ENCODE results near the gene PDE4D. TPM values are rescaled to one million over a fixed set of nuclear protein-coding genes. Genes with fewer than 3 reads are reported as not detected.

Gene PDE4D
- total RNA-seq, 4 donors from 2014 or later, result 15.9 to 66.3 (median 48.7) TPM

DNA sequence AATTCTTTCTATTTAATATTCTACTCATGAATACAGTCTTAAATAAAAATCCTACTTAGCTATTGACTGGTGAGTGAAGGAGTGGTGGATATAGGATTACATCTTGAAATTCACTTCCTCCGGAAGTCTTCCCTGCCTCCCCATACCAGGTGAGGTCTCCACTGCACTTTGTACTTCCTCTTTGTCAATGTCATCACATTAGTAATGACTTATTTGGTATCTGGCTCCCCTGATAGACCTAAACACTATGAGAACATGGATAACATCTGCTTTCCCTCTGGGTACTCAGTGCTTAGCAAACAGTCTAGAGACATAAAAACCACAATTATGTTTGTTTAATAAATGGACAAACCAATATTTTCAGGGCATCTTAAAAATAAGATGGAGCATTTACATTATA lies 532.1 kb downstream of the PDE4D start:
- H3K4me1 ChIP-seq, result peaks cover 0 to 10% (median 0%) of the 10 kb centered on the region in 4 donors
- TF ChIP-seq POLR2A (IDR thresholded peaks at IDR 0.05), result no peak
- TF ChIP-seq, protein P1, sequence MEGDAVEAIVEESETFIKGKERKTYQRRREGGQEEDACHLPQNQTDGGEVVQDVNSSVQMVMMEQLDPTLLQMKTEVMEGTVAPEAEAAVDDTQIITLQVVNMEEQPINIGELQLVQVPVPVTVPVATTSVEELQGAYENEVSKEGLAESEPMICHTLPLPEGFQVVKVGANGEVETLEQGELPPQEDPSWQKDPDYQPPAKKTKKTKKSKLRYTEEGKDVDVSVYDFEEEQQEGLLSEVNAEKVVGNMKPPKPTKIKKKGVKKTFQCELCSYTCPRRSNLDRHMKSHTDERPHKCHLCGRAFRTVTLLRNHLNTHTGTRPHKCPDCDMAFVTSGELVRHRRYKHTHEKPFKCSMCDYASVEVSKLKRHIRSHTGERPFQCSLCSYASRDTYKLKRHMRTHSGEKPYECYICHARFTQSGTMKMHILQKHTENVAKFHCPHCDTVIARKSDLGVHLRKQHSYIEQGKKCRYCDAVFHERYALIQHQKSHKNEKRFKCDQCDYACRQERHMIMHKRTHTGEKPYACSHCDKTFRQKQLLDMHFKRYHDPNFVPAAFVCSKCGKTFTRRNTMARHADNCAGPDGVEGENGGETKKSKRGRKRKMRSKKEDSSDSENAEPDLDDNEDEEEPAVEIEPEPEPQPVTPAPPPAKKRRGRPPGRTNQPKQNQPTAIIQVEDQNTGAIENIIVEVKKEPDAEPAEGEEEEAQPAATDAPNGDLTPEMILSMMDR (IDR thresholded peaks at IDR 0.05), result no peak
- no peak for TF ChIP-seq EP300 (IDR thresholded peaks at IDR 0.05)
- 91 to 93% methylated on average over 1 of the region's 1 CpG for WGBS, 2 donors
- H3K27ac ChIP-seq, result no peak overlapping the region
- H3K36me3 ChIP-seq, result no peaks in the 10 kb centered on the region
- no peaks in the 10 kb centered on the region for H3K27me3 ChIP-seq
- no peak overlapping the region for H3K4me3 ChIP-seq
- no peaks in the 10 kb centered on the region for H3K9me3 ChIP-seq
- DNase-seq (ENCODE audit: low spot score in 2 of 2), result no peak

DNA sequence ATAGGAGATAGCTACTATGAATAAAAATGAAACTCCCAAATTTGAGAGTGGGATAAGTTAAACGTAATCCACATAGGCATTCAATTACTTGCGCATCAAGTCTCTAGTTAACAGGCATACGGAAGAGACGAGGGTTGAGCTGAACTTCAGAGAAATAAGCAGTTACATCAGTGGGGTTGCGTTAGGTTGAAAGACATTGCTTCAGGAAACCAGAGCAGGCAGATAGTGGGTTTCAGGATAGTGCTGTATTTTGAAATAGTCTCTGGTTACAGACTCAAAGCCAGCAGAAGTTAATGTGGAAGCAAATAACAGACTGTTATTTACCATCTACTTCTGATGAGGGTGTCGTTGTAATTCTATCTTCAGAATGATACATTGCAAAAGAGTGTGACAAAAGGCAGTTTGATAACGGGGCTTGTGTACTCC lies 533.4 kb downstream of the PDE4D start:
- WGBS, 2 donors, result 86 to 91% methylated on average over 7 of the region's 7 CpGs
- TF ChIP-seq POLR2A (IDR thresholded peaks at IDR 0.05), result no peak
- TF ChIP-seq, protein P1 (IDR thresholded peaks at IDR 0.05), result no peak
- TF ChIP-seq EP300 (IDR thresholded peaks at IDR 0.05), result no peak
- no peaks in the 10 kb centered on the region for H3K36me3 ChIP-seq
- H3K27ac ChIP-seq, result no peak overlapping the region
- H3K4me3 ChIP-seq, result no peak overlapping the region
- no peaks in the 10 kb centered on the region for H3K27me3 ChIP-seq
- H3K9me3 ChIP-seq, result no peaks in the 10 kb centered on the region
- peaks cover 0 to 10% (median 0%) of the 10 kb centered on the region in 4 donors for H3K4me1 ChIP-seq
- no peak for DNase-seq (ENCODE audit: low spot score in 2 of 2)

DNA sequence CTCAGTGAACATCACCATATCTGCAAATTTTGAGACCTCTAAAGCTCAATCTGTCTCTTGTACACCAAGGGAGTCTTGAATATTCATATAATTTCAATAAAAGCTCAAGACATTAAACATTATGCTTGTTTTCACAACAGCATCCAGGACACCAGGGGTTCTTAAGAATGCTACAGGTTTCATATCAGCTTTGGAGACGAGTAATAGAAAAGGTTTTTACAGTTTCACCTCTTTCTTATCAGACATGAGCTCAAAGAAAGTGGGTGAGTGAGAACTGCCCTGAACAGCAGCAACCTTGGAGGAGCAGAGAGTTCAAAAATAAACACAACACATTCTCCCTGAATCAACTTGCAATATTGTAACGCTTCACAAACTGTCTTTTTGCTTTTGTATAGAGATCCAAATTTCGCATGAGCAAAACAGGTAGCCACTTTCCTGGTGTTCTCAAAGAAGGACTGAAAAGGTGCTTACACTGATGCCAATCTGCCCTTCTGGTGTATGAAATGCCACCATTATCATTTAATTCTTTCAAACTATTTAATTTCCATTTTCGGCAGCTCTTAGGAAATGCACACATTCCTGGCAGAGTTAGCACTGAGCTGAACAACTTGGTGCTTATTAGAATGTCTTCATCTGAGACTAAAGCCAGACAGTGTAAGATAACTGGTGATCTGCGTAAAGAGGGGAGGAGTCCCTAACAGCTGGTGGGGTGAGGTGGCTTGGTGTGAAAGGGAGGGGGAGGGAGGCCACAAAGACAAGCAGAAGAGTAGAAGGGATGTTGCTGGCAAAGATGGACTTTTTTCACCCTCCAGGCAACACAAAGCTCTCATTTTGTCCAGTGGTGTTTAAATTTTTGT lies 535.3 kb downstream of the PDE4D start:
- no peaks in the 10 kb centered on the region for H3K36me3 ChIP-seq
- H3K27me3 ChIP-seq, result no peaks in the 10 kb centered on the region
- H3K4me3 ChIP-seq, result no peak overlapping the region
- 60 to 72% methylated on average over 5 of the region's 5 CpGs for WGBS, 2 donors
- H3K4me1 ChIP-seq, result peaks cover 0 to 10% (median 0%) of the 10 kb centered on the region in 4 donors
- DNase-seq (ENCODE audit: low spot score in 2 of 2), result no peak
- TF ChIP-seq POLR2A (IDR thresholded peaks at IDR 0.05), result no peak
- TF ChIP-seq, protein P1 (IDR thresholded peaks at IDR 0.05), result no peak
- TF ChIP-seq EP300 (IDR thresholded peaks at IDR 0.05), result no peak
- no peak overlapping the region for H3K27ac ChIP-seq
- H3K9me3 ChIP-seq, result no peaks in the 10 kb centered on the region

DNA sequence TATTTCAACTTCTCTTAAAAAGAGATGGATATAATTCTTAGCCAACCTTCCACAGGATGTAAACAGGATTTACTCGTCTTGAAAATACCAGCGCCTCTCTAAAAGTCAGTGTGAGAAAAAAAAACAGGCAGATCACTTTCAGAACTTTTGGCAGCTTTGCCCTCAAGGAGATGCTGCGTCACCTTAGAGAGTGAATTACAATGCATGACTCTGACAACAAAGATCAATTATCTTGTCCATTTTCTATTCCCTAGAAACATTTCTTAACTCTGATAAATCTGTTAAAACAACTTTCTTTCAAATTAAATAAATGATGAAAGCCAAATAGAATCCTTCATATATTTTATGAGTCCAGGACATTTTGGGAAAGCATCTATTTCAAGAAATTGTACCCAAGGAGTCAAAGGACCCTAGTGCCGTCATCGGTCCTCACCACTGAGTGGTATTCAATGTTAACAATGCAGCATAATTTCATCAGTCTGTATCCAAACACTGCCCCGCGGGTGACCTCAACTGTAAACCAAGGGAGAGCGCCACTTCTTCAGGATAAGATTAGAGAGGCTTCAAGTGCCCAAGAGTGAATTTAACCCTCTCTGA lies 536.0 kb downstream of the PDE4D start:
- no peaks in the 10 kb centered on the region for H3K9me3 ChIP-seq
- no peaks in the 10 kb centered on the region for H3K36me3 ChIP-seq
- no peak overlapping the region for H3K27ac ChIP-seq
- peaks cover 0 to 15% (median 0%) of the 10 kb centered on the region in 4 donors for H3K4me1 ChIP-seq
- no peaks in the 10 kb centered on the region for H3K27me3 ChIP-seq
- DNase-seq (ENCODE audit: low spot score in 2 of 2), result no peak
- TF ChIP-seq EP300 (IDR thresholded peaks at IDR 0.05) (no peak), POLR2A (IDR thresholded peaks at IDR 0.05) (no peak)
- TF ChIP-seq, protein P1 (IDR thresholded peaks at IDR 0.05), result no peak
- H3K4me3 ChIP-seq, result no peak overlapping the region
- WGBS, 2 donors, result 37 to 43% methylated on average over 8 of the region's 8 CpGs

DNA sequence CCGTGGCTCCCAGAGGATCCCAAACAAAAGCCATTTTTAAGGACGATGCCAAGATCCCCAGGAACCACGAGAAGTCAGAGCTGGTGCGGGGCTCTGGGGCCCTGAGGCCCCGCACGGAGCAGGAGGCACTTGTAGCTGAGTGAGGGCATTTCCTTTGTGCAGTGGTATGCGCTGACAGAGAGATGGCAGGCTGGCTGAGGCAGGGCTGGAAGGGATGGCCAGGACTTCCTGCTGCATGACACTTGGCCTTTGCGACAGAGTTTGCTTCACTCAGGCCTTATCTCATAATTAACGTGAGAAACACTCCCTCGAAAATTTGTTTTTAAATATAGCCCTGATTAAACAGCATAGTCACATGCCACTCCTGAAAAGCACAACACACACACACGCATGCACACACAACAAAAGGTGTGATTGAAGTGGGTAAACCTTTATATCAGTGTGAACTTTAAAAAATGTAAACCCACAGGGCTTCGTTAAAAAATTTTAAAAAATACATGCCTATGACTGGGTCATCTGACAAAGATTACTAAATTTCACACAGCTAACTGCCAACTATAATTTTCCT lies 536.6 kb downstream of the PDE4D start:
- Histone ChIP-seq H3K27ac (no peak overlapping the region), H3K27me3 (no peaks in the 10 kb centered on the region), H3K36me3 (no peaks in the 10 kb centered on the region), H3K9me3 (no peaks in the 10 kb centered on the region), H3K4me1 (peaks cover 0 to 17% (median 0%) of the 10 kb centered on the region in 4 donors), H3K4me3 (no peak overlapping the region)
- 74 to 75% methylated on average over 12 of the region's 12 CpGs for WGBS, 2 donors
- no peak for DNase-seq (ENCODE audit: low spot score in 2 of 2)
- TF ChIP-seq POLR2A (IDR thresholded peaks at IDR 0.05), result no peak
- TF ChIP-seq, protein P1 (IDR thresholded peaks at IDR 0.05), result no peak
- no peak for TF ChIP-seq EP300 (IDR thresholded peaks at IDR 0.05)

Data from tibial nerve (tissue), 4 donors.